ENCODE results near the gene CPZ.

CPZ gene

GRCh38 chr4:8595237-8596087, 2.9 kb downstream of the CPZ start:
- DNase-seq (ENCODE audit: low spot score) = no peak

- DNase-seq (ENCODE audit: low spot score) = no peak
Measured at GRCh38 chr4:8596891-8597290, 4.3 kb downstream of the CPZ start.

GRCh38 chr4:8597319-8597718, 4.8 kb downstream of the CPZ start:
- DNase-seq (ENCODE audit: low spot score) = no peak

- no peak for DNase-seq (ENCODE audit: low spot score)
Measured at GRCh38 chr4:8597791-8598190, 5.2 kb downstream of the CPZ start.

- DNase-seq (ENCODE audit: low spot score) = no peak
Measured at GRCh38 chr4:8598391-8599090, 6.0 kb downstream of the CPZ start.

- DNase-seq (ENCODE audit: low spot score) = no peak
Measured at GRCh38 chr4:8599091-8599460, 6.5 kb downstream of the CPZ start.

GRCh38 chr4:8599657-8600056, 7.1 kb downstream of the CPZ start:
- DNase-seq (ENCODE audit: low spot score) = no peak

GRCh38 chr4:8600266-8600665, 7.7 kb downstream of the CPZ start:
- DNase-seq (ENCODE audit: low spot score) = no peak

- no peak for DNase-seq (ENCODE audit: low spot score)
Measured at GRCh38 chr4:8600686-8601085, 8.1 kb downstream of the CPZ start.

GRCh38 chr4:8601086-8601485, 8.5 kb downstream of the CPZ start:
- no peak for DNase-seq (ENCODE audit: low spot score)

GRCh38 chr4:8601556-8601955, 9.0 kb downstream of the CPZ start:
- DNase-seq (ENCODE audit: low spot score) = no peak

- no peak for DNase-seq (ENCODE audit: low spot score)
Measured at GRCh38 chr4:8602686-8603430, 10.3 kb downstream of the CPZ start.

GRCh38 chr4:8603931-8604330, 11.4 kb downstream of the CPZ start:
- DNase-seq (ENCODE audit: low spot score) = no peak

GRCh38 chr4:8605289-8605688, 12.7 kb downstream of the CPZ start:
- DNase-seq (ENCODE audit: low spot score) = no peak

GRCh38 chr4:8606476-8606875, 13.9 kb downstream of the CPZ start:
- no peak for DNase-seq (ENCODE audit: low spot score)

GRCh38 chr4:8606966-8607365, 14.4 kb downstream of the CPZ start:
- DNase-seq (ENCODE audit: low spot score) = no peak

GRCh38 chr4:8607603-8608481, 15.3 kb downstream of the CPZ start:
- DNase-seq (ENCODE audit: low spot score) = peak; percentile 93

GRCh38 chr4:8608714-8609391, 16.3 kb downstream of the CPZ start:
- DNase-seq (ENCODE audit: low spot score) = no peak

GRCh38 chr4:8609406-8609805, 16.8 kb downstream of the CPZ start:
- no peak for DNase-seq (ENCODE audit: low spot score)

GRCh38 chr4:8609824-8610350, 17.3 kb downstream of the CPZ start:
- DNase-seq (ENCODE audit: low spot score) = no peak

Data from D341Med (cell line).